Adrenal gland (tissue), 5 donors: ENCODE results near the gene POU4F2.

Experiments
- CTCF ChIP-seq, 6 experiments: fragments of 450-650 bp in 4 of 6; fragments of 200-600 bp in 2 of 6; sonication (generic) in 1 of 6; IDR thresholded peaks; 1 replicate in 5 of 6; 2 replicates in 1 of 6; pipeline versions ENCODE4 v1.5.1 to v1.8.0; 2016 to 2021; ENCODE audit warnings: antibody characterized with exemption in 6 of 6, mild to moderate bottlenecking in 2 of 6, moderate library complexity in 1 of 6
- POLR2A ChIP-seq, 2 donors: fragments of 450-650 bp; IDR thresholded peaks; one replicate each; pipeline ENCODE4 v1.6.1; 2017; ENCODE audit warnings: antibody characterized with exemption in 2 of 2, mild to moderate bottlenecking in 2 of 2, moderate library complexity in 1 of 2
- donor health status: DM: no; HTN: no; CAD: no.

DNA sequence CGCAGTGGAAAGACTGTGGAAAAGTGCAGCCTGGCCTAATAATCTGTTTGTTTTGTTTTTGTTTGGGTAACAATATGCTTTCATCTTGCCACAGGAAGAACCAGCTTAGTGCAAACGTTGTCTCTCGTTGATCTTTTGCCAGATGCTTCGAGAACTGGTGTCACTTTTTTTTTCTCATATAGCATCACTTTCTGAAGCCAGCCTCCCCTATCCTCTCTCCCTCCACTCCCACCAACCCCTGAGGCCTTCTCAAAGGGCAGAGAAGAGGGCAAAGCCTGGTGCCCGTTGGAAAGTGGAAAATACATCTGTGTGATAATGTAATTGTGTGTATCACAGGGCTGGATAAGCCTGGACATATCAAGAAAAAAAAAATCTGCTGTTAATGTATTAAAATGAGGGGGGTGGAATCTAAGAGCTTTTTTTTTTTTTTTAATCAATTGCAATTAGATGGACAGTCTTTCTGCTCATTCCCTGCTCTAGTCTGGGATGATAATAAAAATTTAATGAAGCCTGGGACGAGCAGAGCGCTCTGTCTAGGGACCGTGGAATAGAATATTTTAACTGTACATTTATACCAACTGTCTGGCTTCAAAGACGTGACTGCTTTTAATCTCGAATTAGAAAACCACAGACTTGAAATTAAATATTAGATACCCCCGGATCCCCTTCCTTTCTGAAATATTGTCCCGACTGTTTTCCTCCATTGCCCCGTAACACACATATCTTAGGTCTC, 8.1 kb downstream of the POU4F2 start:
- TF ChIP-seq CTCF (IDR thresholded peaks at IDR 0.05) (no peak), POLR2A (IDR thresholded peaks at IDR 0.05) (no peak)
